B cell (primary cell): ENCODE results near the gene THAP8. TPM values are rescaled to one million over a fixed set of nuclear protein-coding genes. Genes with fewer than 3 reads are reported as not detected.

Source experiments
- ATAC-seq: fragments of 200-7000 bp; cut with Tn5 transposase; one replicate; pipeline ENCODE4 v1.10.0; 2021; ENCODE audit warnings: low read depth, mild to moderate bottlenecking, moderate number of reproducible peaks, moderate library complexity
- CTCF ChIA-PET: fragments of 350-600 bp; sonication (Branson Sonifier 250); formaldehyde crosslinking; loops from one replicate; lab custom pipeline; 2021; ENCODE audit warnings: antibody characterized with exemption, inconsistent platforms; lab: Charles Lee
- POLR2A ChIA-PET: fragments of 350-600 bp; sonication (Branson Sonifier 250); formaldehyde crosslinking; loops from one replicate; lab custom pipeline; 2021; ENCODE audit warnings: antibody characterized with exemption; lab: Charles Lee
- DNase-seq: peaks from one replicate; pipeline ENCODE4 v3.0.0; 2013
- H2AFZ ChIP-seq: 2 replicates; pipeline ENCODE4 v1.6.1; 2012; ENCODE audit warnings: mild to moderate bottlenecking, low read depth, low read length; ENCODE audit not compliant: insufficient read depth, poor library complexity, severe bottlenecking
- H3K27ac ChIP-seq, 2 donors: 1 replicate in 1 of 2; 2 replicates in 1 of 2; pipeline ENCODE4 v1.5.1; 2012 to 2013; ENCODE audit warnings: low read length in 2 of 2, mild to moderate bottlenecking in 2 of 2, moderate library complexity in 1 of 2
- H3K27me3 ChIP-seq, 4 experiments: fragments of 200-600 bp in 1 of 4; sonication (generic) in 1 of 4; replicated peaks in 1 of 4; 1 replicate in 2 of 4; 2 replicates in 2 of 4; pipeline versions ENCODE4 v1.6.1 to v1.7.0; 2013 to 2016; ENCODE audit warnings: low read length in 3 of 4, mild to moderate bottlenecking in 2 of 4, mixed read lengths in 1 of 4, moderate library complexity in 1 of 4; ENCODE audit not compliant: insufficient read depth in 4 of 4, control insufficient read depth in 3 of 4; ENCODE audit errors: control extremely low read depth in 1 of 4
- H3K36me3 ChIP-seq, 2 experiments: replicated peaks in 1 of 2; 1 replicate in 1 of 2; 2 replicates in 1 of 2; pipeline versions ENCODE4 v1.6.1 to v1.7.1; 2013; ENCODE audit warnings: low read length in 1 of 2; ENCODE audit not compliant: insufficient read depth in 2 of 2, control insufficient read depth in 1 of 2; ENCODE audit errors: control extremely low read depth in 1 of 2, extremely low read depth in 1 of 2
- H3K4me1 ChIP-seq, 2 donors: fragments of 200-600 bp in 1 of 2; sonication (generic) in 1 of 2; 1 replicate in 1 of 2; 2 replicates in 1 of 2; pipeline versions ENCODE4 v1.5.1 to v1.6.1; 2013 to 2017; ENCODE audit warnings: low read length in 2 of 2; ENCODE audit not compliant: control insufficient read depth in 2 of 2, insufficient read depth in 2 of 2
- H3K4me2 ChIP-seq: replicated peaks from 2 replicates; pipeline ENCODE3; 2012; ENCODE audit warnings: mild to moderate bottlenecking, low read depth, low read length; ENCODE audit not compliant: poor library complexity, severe bottlenecking
- H3K4me3 ChIP-seq, 5 experiments: fragments of 200-600 bp in 1 of 5; sonication (generic) in 1 of 5; 1 replicate in 3 of 5; 2 replicates in 2 of 5; pipeline versions ENCODE4 v1.5.1 to v1.7.0; 2011 to 2016; ENCODE audit warnings: low read length in 4 of 5, mild to moderate bottlenecking in 4 of 5, low read depth in 2 of 5, control low read depth in 1 of 5, moderate library complexity in 1 of 5; ENCODE audit not compliant: insufficient read depth in 1 of 5; ENCODE audit errors: control extremely low read depth in 1 of 5, extremely low read depth in 1 of 5
- H3K79me2 ChIP-seq: fragments of 200-600 bp; sonication (generic); one replicate; pipeline ENCODE4 v1.6.0; 2016; ENCODE audit warnings: low read length; ENCODE audit not compliant: control insufficient read depth, insufficient read depth
- H3K9ac ChIP-seq: fragments of 200-600 bp; sonication (generic); 2 replicates; pipeline ENCODE4 v1.6.1; 2017; ENCODE audit warnings: mild to moderate bottlenecking, low read length, moderate library complexity
- H3K9me3 ChIP-seq, 3 donors: one replicate each; pipeline versions ENCODE4 v1.6.1 to v1.7.1; 2013; ENCODE audit warnings: low read length in 2 of 3; ENCODE audit not compliant: control insufficient read depth in 2 of 3, insufficient read depth in 1 of 3; ENCODE audit errors: control extremely low read depth in 1 of 3
- H4K20me1 ChIP-seq: 2 replicates; pipeline ENCODE4 v1.6.0; 2012; ENCODE audit warnings: mild to moderate bottlenecking, low read length; ENCODE audit not compliant: insufficient read depth, control insufficient read depth, poor library complexity, severe bottlenecking
- H3K27ac Mint-ChIP-seq: one replicate; pipeline ENCODE4 v1.8.0; 2021; ENCODE audit warnings: mixed read lengths
- H3K27me3 Mint-ChIP-seq: one replicate; pipeline ENCODE4 v1.8.0; 2021; ENCODE audit warnings: mixed read lengths
- H3K4me1 Mint-ChIP-seq: one replicate; pipeline ENCODE4 v1.8.0; 2021; ENCODE audit warnings: mixed read lengths
- H3K4me3 Mint-ChIP-seq: one replicate; pipeline ENCODE4 v1.8.0; 2021; ENCODE audit warnings: mixed read lengths
- H3K9me3 Mint-ChIP-seq: one replicate; pipeline ENCODE4 v1.8.0; 2022; ENCODE audit warnings: mixed read lengths; ENCODE audit not compliant: insufficient read depth
- EZH2 ChIP-seq: IDR thresholded peaks from 2 replicates; pipeline ENCODE4 v1.6.1; 2012; ENCODE audit warnings: borderline replicate concordance, low read depth, mild to moderate bottlenecking, moderate library complexity, low read length; ENCODE audit not compliant: insufficient read depth, poor library complexity, severe bottlenecking
- WGBS: methylation state at CpG from one replicate; pipeline ENCODE4 v1.1.5; 2013; ENCODE audit warnings: missing lambda C conversion rate; ENCODE audit not compliant: insufficient coverage; 5-methylcytosine and 5-hydroxymethylcytosine counted together
- intact Hi-C: fragments of 100-400 bp; cut with micrococcal nuclease; formaldehyde crosslinking; loops from one replicate; pipeline ENCODE4 v1.10.0; 2022
- polyA plus RNA-seq: library from polyadenylated mRNA; depleted of rRNA; stranded (reverse); fragments of >200 nt; gene quantifications from 2 replicates; pipeline ENCODE4 v1.2.3, GENCODE V29; 2012
- total RNA-seq, 2 donors: library from RNA; stranded (reverse); fragments of 120-200 nt in 1 of 2; gene quantifications; 1 replicate in 1 of 2; 2 replicates in 1 of 2; pipeline versions ENCODE4 v1.2.3 to v1.2.4, GENCODE V29; 2013 to 2022
- TF ChIP-seq, protein P1 (sequence below): fragments of 200-600 bp; IDR thresholded peaks from one replicate; pipeline ENCODE4 v1.8.0; 2022; ENCODE audit warnings: antibody characterized with exemption, mild to moderate bottlenecking

Gene THAP8
- total and polyA plus RNA-seq, 2 donors (not counting 1 experiment from before 2014, with no cell fraction given), result 4.5 to 5.7 TPM

DNA sequence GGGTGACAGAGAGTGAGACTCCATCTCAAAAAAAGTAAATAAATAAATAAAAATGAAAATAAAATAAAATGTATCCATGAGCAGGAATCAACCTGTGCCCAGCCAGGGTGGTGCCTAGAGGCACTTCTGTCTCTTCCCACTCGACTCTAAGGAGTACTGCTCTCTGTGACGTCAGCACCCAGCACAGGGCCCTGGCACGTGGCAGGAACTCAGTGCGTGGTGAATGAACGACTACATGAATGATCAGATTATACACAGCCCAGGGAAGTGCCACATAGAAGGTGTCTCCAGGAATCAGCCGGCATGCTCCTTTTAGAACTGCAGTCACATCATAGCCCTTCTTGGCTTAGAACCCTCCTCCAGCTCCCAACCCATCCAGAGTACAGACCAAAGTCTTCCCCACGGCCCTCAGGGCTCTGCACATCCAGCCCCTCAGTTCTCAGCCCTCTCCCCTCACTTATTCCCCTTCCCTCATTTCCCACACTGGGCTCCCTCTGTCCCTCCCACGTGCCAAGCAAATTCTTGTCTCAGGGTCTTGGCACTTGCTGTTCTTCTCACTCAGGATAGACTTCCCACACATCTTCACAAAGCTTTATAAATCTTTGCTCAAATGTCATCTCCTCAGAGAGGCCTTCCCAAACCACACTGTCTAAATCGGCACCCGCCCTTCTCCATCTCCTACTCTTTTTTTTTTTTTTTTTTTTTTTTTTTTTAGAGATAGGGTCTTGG is 25.6 kb downstream of the THAP8 start:
- Mint-ChIP-seq H3K9me3 (no peaks in the 10 kb centered on the region), H3K4me3 (no peak overlapping the region), H3K27ac (no peak overlapping the region), H3K4me1 (peaks cover 8% of the 10 kb centered on the region), H3K27me3 (no peaks in the 10 kb centered on the region)
- no peak for DNase-seq
- Histone ChIP-seq H3K36me3 (peaks cover 0 to 3% of the 10 kb centered on the region in 2 experiments), H3K4me2 (no peak overlapping the region), H2AFZ (no peak overlapping the region), H3K9ac (no peak overlapping the region), H3K4me1 (peaks cover 9 to 10% of the 10 kb centered on the region in 2 donors), H3K27ac (no peak overlapping the region), H3K4me3 (no peak overlapping the region), H3K79me2 (no peaks in the 10 kb centered on the region), H3K9me3 (no peaks in the 10 kb centered on the region), H3K27me3 (peaks cover 0 to 10% (median 0%) of the 10 kb centered on the region in 4 experiments), H4K20me1 (no peaks in the 10 kb centered on the region)
- CTCF ChIA-PET, result no interaction called here
- WGBS, result 93% methylated on average over 8 of the region's 10 CpGs
- intact Hi-C loops, result no loop called here
- no peak for ATAC-seq
- TF ChIP-seq EZH2, result no peak
- TF ChIP-seq, protein P1, sequence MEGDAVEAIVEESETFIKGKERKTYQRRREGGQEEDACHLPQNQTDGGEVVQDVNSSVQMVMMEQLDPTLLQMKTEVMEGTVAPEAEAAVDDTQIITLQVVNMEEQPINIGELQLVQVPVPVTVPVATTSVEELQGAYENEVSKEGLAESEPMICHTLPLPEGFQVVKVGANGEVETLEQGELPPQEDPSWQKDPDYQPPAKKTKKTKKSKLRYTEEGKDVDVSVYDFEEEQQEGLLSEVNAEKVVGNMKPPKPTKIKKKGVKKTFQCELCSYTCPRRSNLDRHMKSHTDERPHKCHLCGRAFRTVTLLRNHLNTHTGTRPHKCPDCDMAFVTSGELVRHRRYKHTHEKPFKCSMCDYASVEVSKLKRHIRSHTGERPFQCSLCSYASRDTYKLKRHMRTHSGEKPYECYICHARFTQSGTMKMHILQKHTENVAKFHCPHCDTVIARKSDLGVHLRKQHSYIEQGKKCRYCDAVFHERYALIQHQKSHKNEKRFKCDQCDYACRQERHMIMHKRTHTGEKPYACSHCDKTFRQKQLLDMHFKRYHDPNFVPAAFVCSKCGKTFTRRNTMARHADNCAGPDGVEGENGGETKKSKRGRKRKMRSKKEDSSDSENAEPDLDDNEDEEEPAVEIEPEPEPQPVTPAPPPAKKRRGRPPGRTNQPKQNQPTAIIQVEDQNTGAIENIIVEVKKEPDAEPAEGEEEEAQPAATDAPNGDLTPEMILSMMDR, result no peak
- POLR2A ChIA-PET, result no interaction called here

DNA sequence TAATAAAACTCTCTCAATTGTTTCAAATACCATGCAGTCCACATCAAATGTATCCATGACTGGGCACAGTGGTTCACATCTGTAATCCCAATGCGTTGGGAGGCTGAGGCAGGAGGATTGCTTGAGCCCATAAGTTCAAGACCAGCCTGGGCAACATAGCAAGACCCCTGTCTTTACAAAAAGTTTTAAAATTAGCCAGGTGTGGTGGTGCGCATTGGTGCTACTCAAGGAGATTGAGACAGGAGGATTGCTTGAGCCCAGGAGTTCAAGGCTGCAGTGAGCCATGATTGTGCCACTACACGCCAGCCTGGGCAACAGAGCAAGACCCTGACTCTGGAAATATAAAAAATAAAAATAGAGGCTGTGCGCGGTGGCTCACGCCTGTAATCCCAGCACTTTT is 26.4 kb downstream of the THAP8 start:
- Mint-ChIP-seq H3K27me3 (no peaks in the 10 kb centered on the region), H3K9me3 (no peaks in the 10 kb centered on the region), H3K4me1 (peaks cover 4% of the 10 kb centered on the region), H3K27ac (no peak overlapping the region), H3K4me3 (no peak overlapping the region)
- no peaks in the 10 kb centered on the region for H3K79me2 ChIP-seq
- H4K20me1 ChIP-seq, result no peaks in the 10 kb centered on the region
- no peak for ATAC-seq
- H3K27ac ChIP-seq, result no peak overlapping the region
- ChIA-PET POLR2A (no interaction called here), CTCF (no interaction called here)
- no peak overlapping the region for H3K4me3 ChIP-seq
- TF ChIP-seq, protein P1, result no peak
- TF ChIP-seq EZH2, result no peak
- H3K9ac ChIP-seq, result no peak overlapping the region
- intact Hi-C loops, result no loop called here
- H3K36me3 ChIP-seq, result peaks cover 0 to 3% of the 10 kb centered on the region in 2 experiments
- no peaks in the 10 kb centered on the region for H3K9me3 ChIP-seq
- H3K4me2 ChIP-seq, result no peak overlapping the region
- 100% methylated on average over 5 of the region's 6 CpGs for WGBS
- peaks cover 0 to 6% (median 0%) of the 10 kb centered on the region in 4 experiments for H3K27me3 ChIP-seq
- no peak overlapping the region for H2AFZ ChIP-seq
- H3K4me1 ChIP-seq, result peaks cover 5% of the 10 kb centered on the region in 2 donors
- no peak for DNase-seq
